CD4-positive, alpha-beta T cell treated with Interleukin-4 for 1 hour (primary cell): ENCODE results near the gene RABIF.

Source experiments
- DNase-seq, 2 donors: peaks; one replicate each; pipeline ENCODE4 v3.0.0-alpha.2; 2020 to 2022

RABIF gene

DNA sequence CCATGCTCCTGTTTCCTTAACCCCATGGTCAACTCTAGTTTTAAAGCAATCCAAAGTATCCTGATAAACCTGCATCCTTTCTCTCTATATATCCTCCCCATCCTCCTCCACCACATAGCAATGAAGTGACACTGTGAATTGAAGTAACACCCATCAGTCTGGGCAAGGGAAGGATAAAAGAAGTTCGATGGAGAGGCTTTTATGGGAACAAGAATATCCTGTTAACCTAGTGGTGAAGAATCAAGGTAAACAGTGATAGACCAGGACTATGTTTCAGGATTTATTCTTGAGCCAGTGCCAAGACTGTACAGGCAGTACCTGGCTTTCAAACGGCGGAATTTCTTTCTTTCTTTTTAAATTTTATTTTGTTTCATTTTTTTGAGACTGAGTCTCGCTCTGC, 17.6 kb downstream of the RABIF start:
- DNase-seq, result no peak

DNA sequence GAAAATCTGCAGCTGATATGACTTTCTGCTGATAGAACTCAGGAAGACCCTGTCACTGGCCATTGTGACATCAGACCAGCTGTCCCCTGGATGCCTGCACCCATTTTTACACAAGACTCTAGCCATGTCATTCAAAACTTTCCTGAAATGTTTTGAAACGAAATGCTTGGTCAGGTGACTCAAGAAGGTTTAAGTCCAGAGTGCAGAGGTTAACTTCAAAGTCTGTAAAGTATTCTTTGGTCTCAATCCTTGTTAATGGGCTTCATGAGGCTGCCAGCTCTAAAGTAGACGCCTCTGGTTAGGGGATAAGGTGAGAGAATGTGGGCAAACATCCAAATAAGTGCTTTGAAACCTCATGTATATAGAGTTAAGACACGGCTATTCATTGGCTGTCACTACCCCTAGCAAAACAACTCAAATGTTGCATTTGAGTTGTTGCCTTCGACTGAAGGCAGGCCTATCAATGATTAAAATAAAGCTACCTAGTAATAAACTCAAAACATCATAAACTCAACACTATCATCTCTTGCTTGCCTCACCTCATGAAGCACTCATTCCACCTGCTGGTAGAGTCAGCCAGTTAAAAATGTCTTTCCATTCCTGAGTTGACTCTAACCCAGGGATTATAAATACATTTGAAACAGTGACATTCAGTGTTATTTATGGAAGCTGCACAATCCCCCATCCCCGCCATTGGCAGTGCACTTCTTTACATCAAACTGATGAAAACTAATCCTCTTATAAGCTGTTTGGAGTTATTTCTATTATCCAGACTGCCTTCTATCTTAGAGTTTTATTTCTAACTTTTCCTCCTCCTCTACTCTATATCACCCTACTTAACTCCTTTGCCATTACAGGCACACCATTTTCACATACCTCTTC, 26.0 kb downstream of the RABIF start:
- no peak for DNase-seq

DNA sequence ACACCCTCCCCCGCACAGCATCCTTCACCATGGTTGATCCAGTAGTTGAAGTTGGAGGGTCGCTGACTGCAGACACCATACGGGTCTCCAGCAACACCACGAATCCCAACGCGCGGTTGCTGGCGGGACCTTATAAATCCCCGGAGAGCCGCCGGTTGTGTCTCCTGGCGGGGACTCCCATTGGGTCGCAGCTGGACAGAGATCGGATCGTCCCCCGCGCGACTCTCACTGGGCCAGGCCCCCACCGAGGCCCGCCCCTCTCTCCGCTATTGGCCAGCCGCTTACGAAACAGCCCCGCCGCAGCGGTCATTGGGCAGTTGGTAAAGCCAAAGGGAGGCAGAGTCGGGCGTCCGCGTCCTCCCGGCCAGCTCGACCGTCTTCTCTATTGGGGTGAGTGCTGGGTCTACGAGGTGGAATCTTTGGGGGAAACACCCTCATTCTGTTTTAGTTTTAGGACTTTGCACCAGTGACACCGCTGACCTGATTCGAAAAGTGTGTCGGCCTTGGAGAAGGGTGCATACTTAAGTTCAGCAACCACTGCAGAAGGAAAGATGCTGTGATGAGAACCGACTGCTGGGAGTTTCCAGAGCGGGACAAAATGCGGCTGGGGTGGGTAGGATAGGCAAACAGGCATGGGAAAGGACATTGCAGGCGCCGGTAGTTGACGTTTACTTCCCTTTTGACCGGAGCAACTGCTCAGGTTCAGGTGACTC, 27.4 kb downstream of the RABIF start:
- peak; percentile 26 to 68 for DNase-seq

DNA sequence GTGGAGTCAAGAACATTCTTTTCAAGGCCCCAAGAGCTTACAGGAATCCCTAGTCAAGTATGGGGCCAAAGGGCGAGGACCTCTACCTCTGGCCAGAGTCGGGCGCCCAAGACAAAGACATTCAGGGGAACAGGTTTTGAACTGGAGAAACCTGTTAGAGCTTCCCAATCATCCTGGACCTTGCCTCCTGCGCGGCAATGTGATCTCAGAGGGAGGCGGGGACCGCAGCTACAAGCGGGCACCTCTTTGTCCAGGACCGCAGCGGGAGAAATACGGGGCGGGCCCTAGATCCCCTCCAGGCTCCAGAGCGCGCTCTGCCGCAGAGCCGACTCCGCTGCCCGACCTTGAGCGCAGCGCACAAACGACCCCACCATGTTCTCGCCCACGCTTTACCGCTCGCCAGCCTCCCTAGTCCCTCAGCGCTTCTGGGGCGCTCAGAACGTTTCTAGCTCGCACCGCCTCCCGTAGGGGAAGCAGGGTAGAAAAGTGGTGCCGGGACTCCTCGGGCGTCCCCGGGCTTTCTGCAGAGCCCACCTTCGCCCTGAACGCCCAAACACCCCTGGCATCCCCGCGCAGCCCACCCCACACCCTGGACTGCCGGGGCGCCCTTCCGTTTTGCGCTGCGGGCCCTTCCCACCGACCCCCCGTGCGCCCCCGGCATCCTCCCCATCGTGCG, 28.1 kb downstream of the RABIF start:
- DNase-seq, result peak in 1 of 2 donors; percentile 16

DNA sequence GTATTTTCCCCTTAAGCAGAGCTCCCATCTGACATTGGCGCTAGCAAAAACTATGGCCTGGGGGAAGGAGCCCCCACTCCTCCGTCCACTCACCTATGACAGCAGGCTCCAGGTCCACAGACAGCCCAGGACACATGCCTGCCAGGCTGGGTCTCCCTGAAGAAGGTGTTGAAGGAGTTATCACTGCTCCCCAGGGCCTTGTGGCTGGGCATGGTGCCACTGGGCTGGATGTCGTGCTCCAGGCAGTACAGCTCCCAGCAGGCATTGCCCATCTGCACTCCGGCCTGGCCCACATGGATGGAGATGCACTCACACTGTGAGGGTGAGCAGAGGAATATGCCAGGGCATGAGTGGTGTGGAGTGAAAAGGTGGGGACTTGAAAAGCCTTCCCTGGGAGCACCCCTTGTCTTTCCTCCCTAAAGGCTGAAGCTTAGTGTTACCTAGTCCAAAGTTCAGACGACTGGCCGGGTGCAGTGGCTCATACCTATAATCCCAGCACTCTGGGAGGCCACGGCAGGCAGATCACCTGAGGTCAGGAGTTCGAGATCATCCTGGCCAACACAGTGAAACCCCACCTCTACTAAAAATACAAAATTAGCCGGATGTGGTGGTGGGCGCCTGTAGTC, 30.0 kb downstream of the RABIF start:
- DNase-seq, result no peak

DNA sequence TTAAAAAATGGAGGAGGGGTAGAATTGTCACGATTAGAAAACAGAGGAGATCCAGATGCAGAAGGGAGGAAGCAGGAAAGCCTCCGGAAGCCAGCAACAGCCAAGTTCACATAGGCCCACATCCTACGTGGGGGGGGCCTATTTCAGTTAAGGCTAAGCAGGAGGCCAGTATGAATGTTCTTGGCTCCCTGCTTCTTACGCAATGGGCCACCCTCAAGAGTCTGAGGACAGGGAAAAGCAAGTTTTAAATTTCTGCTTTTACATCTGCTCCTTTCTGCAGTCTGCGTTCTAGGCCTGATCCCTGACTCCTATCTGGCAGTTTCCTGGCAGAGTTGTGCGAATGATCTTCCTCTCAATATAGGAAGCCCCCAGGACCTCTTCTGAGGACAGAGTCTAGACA, 30.6 kb downstream of the RABIF start:
- DNase-seq, result no peak

DNA sequence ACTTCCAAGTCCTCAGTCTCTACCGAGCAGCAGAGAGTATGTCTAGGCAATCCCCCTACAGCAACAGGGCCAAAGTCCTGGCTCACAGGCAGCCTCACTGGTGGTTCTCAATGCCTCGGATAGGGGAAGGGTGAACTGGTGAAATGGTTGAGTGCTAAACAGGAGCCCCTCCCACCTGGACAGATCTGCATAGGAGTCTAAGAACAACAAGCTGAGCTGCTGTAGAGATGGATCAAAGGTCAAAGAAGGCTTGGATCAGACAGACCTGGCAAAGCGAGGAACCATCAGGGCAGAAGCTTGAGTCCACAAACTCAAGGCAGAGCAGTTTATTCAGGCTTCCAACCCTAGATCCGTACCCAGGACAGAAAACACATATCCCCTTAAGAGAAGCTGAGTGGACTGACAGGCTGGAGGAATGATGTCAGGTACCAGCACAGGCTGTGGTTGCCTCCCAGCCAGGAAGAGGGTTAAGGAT, 31.8 kb downstream of the RABIF start:
- no peak for DNase-seq

DNA sequence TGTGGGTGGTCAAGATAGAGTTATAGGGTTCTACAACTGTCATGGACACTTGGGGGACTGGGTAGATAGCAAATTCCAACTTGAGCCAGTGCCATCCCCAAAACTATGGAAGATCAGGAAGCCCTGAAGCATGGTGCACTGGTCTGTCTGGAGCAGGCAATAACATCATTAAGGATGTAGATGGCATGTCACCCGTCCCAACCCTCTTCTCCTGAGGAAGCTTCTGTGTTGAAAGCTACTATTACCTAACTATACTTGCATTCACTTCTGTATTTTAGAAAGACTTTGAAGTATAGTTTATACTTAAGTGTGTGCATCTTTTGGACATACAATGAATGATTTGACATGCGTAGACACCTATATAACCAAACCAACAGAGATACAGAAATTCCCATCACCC, 32.9 kb downstream of the RABIF start:
- DNase-seq, result no peak

DNA sequence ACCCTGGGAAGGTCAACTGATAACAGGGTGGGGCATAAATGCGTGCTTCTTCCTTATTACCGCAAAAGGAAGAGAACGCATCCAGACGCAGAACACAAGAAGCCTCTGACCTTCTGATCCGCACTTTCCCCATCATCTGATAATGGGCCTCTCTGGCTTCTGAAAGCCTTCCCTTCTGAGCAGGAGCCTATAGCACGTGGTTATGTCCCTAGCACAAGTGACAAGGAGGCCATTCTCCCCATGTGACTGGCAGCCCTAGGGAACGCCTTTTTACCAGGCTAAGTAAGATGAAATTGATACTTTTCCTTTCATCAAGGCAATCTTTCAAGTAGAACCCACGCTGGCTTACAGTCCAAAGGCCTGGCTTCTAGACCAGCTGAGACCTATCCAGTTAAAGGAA, 34.2 kb downstream of the RABIF start:
- DNase-seq, result no peak

DNA sequence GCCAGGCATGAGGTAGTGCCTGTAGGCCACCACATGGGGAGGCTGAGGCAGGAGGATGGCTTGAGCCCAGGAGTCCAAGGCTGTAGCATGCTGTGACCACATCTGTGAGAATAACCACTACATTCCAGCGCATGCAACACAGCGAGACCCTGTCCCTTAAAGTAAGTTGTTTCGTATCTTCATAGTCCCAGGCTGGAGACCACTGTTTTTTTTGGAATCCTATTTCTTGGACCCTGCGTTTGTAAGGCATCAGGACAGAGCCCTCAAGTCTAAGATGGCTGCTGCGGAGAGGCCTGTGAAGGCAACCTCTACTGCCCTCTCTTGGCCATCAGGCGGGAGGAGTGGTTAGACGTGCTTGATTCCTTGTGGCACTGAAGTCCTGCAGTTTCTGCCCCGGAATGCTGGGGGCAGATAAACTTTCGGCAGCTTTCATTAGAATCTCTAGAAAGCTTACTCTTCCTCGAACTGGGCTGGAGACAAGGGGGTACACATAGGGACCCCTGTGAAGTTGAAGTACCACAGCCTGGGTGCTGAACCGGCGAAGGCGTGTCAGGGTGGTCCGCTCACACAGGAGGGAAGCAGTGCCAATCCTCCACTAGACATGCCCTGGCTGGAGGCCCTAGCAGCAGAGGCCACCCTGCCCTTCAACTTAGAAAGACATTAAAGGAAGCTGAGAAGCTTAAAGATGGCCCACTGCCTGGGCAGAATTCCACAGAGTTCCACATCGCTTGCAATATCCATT, 36.6 kb downstream of the RABIF start:
- peak; percentile 18 to 35 for DNase-seq

DNA sequence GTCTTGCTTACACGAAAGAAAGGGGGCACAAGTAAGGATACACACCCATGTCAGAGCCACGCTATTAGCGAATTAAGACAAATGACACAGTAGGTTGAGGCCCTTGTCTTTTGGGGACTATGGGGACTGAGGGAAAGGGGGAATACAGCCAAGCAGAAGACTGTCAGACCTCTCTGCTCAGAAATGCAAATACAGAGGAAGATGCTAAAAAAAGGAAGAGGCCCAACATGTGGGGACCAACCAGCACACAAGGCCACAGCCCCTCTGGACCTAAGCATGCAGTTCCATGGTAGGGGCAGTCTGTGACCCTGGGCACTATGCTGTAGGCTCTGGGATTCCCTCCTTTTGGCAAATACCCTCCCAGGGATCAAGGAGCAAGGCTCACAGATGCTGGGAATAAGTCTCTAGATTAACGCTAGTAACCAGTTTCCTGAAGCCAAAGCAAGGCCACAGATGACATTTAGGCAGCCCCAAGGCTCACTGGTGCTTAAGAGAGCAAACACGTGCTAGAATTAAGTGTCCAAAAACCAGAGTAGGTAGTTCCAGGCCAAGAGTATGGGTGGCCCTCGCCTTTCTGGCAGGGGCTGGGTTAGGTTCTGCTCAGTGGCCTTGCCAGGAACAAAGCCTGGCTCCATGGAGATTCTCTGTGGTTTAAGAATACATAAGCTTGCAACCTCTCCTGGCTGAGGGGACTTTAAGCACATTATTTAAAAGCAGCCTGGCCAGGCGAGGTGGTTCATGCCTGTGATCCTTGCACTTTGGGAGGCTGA, 38.2 kb downstream of the RABIF start:
- no peak for DNase-seq

DNA sequence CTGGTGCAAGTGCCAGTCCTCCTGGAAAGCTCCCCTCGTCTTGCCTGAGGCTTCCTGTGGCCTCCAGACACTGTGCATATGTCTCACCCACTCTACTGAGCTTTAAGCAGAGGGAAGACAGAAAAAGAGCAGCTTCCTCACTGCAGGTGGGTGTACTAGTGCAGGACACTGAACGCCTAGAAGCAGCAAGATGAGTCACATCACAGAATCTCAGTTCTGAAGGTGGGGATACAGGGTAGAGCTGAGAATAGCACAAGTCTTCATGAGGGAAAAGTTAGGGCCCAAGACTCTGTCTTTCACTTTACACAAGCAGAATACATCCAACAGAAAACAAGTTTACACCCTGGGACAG, 40.8 kb downstream of the RABIF start:
- no peak for DNase-seq

DNA sequence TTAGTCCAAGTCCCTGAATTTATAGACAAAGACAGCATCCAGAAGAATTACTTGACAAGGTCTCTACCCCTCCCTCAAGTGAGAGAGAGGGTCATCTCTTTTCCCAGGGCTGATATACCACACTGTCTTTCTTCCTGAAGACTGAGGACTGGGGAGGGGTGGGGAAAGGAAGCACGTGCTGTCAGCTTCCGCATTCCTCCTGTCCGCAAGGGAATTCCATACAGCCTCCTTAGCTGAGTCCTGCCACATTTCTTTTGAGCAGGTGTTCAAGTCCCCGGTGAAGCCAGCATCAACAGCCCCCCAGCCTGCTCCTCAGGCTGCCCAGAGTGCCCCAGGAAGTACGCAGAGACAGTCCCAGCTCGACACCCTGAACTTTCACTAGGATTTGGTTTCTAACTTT, 44.0 kb downstream of the RABIF start:
- DNase-seq, result no peak

DNA sequence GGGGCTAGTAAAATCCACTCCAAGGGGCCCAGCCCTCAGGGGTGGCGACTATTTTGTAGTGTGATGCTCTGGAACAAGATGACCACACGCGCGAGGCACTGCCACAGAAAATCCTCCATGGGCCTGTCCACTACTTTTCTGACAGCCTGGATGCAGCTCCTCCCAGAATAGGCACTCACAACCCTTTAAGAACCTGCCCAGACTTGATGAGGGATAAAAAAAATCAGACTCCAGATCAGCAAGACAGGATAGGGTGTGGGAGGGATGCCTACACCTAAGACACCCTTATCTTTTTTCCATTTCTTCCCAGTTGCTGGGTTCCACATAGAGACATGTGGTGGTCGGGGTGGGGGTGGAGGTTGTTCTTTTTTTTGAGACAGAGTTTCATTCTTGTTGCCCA, 44.7 kb downstream of the RABIF start:
- no peak for DNase-seq

DNA sequence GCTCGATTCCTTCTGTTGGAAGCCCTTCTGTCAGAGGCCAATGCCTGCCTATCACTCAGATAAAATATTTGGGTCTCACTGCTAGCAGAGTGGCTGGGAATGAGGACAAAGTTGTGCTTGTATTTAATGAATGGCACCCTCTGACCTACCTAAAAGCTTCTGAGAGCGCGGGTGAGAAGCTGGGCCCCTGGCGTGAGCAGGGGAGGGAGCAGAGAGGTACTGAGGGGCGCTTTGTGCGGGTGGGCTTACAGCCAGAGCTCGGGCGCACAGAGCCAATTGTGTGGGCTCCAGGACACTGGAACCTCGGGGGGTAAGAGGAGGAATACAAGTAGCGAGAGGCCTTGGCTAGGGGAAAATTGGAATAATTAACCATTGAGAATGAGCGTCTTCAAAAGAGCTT, 45.9 kb downstream of the RABIF start:
- DNase-seq, result no peak

DNA sequence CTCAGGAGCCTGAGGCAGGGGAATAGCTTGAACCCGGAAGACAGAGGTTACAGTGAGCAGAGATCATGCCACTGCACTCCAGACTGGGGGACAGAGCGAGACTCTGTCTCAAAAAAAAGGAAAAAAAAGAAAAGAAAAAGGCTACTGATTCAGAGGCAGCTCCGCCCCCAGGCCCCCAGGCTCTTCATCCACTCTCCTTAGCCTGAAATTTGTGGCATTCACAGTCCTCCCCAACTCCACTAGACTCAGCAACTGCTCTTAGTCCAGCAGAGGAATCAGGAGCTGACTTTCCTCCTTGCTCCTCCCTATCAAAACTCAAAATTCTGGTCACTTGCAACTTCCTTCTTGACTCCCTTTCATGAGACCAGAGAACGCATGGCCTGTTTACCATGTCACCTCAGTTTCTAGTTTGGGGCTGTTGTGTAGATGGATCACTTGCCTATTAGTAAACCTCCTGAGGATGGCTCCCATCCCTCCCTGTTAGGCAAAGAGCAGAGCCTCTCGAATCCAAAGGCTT, 51.1 kb downstream of the RABIF start:
- DNase-seq, result no peak

DNA sequence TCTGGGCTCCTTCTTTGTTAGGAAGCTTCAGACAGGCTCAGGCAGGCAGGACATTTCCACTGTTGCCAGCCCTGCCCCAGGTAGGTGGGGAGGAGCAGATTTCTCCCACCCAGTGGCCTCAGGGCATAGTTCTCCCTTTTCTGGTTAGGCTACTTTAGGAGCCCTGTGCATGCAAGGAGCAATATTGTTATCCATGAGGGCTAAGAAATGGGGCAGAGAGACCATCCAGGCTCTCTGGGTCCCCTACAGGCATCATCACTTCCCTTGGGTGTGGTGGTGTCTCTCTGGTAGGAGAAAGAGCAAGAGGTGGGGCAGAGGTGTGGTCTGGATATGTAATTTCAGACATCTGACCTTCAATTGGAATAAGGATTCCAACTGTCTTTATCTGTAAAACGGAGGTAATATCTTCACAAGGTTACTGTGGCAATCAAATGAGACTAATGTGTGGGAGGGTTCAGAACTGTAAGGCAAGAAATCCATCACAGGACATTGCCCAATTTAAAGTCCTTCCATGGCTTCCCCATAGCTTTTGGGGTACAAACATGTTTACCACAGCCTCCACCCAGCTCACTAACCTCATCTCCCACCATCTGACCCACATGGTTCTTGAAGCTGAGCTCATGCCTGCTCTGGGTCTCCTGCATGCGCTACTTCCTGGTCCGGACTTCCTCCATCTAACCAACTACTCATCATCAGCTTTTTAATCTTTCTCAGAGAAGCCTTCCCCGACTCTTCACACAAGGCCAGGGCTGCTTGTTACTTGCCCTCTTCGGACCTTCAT, 52.1 kb downstream of the RABIF start:
- peak in 1 of 2 donors; percentile 23 for DNase-seq

DNA sequence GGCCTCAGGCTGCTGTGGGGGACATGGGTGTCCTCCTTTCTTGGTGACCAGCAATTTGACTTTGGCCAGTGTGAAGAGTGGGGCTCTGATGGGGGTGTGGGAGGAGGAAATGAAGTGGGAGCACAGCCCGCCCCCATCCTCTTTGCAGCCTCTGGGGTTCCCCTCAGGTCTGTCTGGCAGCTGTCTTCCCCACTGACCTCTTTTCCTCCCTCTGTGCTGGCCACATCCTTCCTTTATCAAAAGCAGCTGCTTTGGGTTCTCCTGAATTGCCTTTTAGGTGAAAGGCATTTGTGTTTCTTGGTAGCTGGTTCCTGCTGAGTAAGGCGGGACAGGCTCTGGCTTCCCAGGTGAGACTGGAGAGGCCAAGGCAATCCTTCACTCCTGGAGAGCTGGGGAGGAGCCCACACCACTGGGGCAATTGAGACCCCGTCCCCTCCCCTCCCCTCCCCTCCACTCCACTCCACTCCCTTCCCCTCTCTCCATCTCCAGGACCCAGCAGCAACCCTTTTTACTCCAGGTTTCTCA, 53.3 kb downstream of the RABIF start:
- peak; percentile 39 to 51 for DNase-seq

DNA sequence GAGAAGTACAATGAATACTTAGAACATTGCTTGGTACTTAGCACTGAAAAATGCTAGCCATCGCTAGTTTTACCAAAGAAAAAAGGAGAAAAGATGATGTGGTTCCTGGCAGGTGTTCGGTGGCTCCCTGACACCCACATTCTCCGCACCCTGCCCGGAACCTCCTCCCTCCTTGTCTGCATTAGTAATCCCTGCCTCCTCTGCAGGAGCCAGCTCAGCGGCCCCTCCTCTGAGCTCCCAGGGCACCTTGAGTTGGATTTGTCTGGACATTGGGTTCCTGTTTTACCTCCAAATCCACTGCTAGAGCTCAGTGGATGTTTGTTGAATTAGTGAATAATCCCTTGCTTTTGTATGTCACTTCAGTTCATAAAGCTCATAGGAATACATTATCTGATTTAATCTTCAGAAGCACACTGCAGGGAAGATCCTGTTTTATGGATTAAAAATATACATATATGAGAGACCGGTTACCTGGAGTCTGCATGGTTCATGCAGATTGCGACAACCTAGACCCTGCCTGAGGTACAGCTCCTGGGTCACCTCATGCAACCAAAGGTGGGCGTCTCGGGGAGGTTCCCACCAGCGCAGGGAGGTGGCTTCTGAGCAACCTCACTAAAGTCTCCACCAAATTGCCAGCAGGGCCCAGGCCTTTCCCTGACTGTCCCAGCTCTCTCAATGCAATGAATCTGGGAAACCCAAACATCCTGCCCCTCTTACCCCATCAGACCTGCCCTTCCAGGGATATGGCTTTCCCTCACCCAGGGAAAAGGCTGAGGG, 54.0 kb downstream of the RABIF start:
- no peak for DNase-seq

DNA sequence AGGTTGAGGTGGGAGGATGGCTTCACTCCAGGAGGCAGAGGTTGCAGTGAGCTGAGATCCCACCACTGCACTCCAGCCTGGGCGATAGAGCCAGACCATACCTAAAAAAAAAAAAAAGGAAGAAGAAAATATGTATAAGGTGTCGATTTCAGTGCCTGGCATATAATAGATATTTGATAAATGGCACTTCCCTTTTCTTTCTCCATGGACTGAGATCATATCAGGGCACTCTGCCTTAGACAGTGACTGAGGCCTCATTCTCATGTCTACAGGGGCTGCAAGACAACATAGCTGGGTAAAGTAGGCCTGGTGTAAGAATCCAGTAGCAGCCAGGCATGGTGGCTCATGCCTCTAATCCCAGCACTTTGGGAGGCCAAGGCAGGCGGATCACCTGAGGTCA, 57.0 kb downstream of the RABIF start:
- DNase-seq, result no peak
